HFFc6 (cell line): ENCODE measurements around the gene CPXCR1. TPM values are rescaled to one million over a fixed set of nuclear protein-coding genes. Genes with fewer than 3 reads are reported as not detected.
"Not testable (repeated sequence)": the region's sequence is repeated elsewhere in the genome, so short reads cannot be mapped to it uniquely, and the experiment has no call there.

Experiments
- DNase-seq: peaks from one replicate; pipeline ENCODE4 v3.0.0-alpha.2; 2018
- H3K27ac Mint-ChIP-seq: 2 replicates; pipeline ENCODE4 v1.8.0; 2020; ENCODE audit warnings: mild to moderate bottlenecking, mixed read lengths
- H3K27me3 Mint-ChIP-seq: 2 replicates; pipeline ENCODE4 v1.8.0; 2021; ENCODE audit warnings: mild to moderate bottlenecking, moderate library complexity, mixed read lengths; ENCODE audit not compliant: insufficient read depth
- H3K36me3 Mint-ChIP-seq: 2 replicates; pipeline ENCODE4 v1.8.0; 2021; ENCODE audit warnings: low read depth, mixed read lengths
- H3K4me1 Mint-ChIP-seq: 2 replicates; pipeline ENCODE4 v1.8.0; 2020; ENCODE audit warnings: low read depth, mixed read lengths
- H3K4me3 Mint-ChIP-seq: 2 replicates; pipeline ENCODE4 v1.8.0; 2020; ENCODE audit warnings: mild to moderate bottlenecking, moderate library complexity, mixed read lengths
- H3K9me3 Mint-ChIP-seq: 2 replicates; pipeline ENCODE4 v1.8.0; 2020; ENCODE audit warnings: mild to moderate bottlenecking, mixed read lengths
- CTCF ChIP-seq: fragments of 200-600 bp; sonication (generic); IDR thresholded peaks from 2 replicates; pipeline ENCODE4 v1.5.0; 2021; ENCODE audit warnings: antibody characterized with exemption, mild to moderate bottlenecking
- long read RNA-seq: library from polyadenylated mRNA; unstranded; transcript quantifications from one replicate; pipeline ENCODE4 v2.0.0, GENCODE V29; 2019
- total RNA-seq, 6 experiments: library from RNA; stranded (reverse); fragmentation: NEBNext Ultra II Directional; extraction: Animal tissue kit (Norgen Biotek cat#: 25700); gene quantifications; 2 replicates in 1 of 6; 3 replicates in 5 of 6; pipeline ENCODE4 v1.2.3, GENCODE V29; 2021

CPXCR1 gene
- total RNA-seq: not detected
- long read RNA-seq: 0 reads

- Mint-ChIP-seq H3K4me3 (no peak within 1 kb of the TSS), H3K9me3 (peaks cover 9% of the 10 kb centered on the region), H3K4me1 (no peaks in the 10 kb centered on the region), H3K27me3 (no peaks in the 10 kb centered on the region; the same call in 1 of the 2 replicates), H3K36me3 (no peaks in the 10 kb centered on the region), H3K27ac (no peak within 1 kb of the TSS)
- TF ChIP-seq CTCF: no peak
- DNase-seq: no peak
Observed at GRCh38 chrX:88746925-88747324, at the start of gene CPXCR1. Gene CPXCR1, plus strand, starts transcription at chrX:88747225. Its CDS starts 6,190 bp downstream, at chrX:88753415.

DNA sequence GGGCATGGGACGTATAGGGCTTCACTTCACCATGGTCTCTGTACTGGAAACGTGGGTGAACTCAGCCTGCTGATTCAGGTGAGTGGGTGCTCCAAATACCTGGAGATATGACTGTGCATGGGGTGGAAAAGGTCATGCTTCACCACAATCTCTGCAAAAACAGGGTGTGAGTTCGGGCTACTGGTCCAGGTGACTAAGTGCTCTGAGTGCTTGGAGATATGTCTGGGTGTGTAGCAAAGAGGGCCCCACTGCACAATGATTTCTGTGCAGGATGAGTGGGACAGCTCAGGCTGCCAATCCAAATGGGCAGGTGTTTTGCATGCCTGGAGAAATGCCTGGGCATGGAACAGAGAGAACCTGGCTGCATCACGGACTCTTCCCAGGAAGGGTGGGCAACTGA, 11.2 kb upstream of the CPXCR1 start:
- H3K9me3 Mint-ChIP-seq: peaks cover 5% of the 10 kb centered on the region
- no peaks in the 10 kb centered on the region for H3K36me3 Mint-ChIP-seq
- H3K4me3 Mint-ChIP-seq: no peak overlapping the region
- no peak for DNase-seq
- no peak overlapping the region for H3K27ac Mint-ChIP-seq
- H3K4me1 Mint-ChIP-seq: no peaks in the 10 kb centered on the region
- no peaks in the 10 kb centered on the region for H3K27me3 Mint-ChIP-seq
- TF ChIP-seq CTCF: no peak

GRCh38 chrX:88746215-88746614, 810 bp upstream of the CPXCR1 start:
- not testable (repeated sequence) for H3K27ac Mint-ChIP-seq, DNase-seq, H3K4me3 Mint-ChIP-seq, H3K9me3 Mint-ChIP-seq, H3K36me3 Mint-ChIP-seq, H3K4me1 Mint-ChIP-seq, H3K27me3 Mint-ChIP-seq

- not testable (repeated sequence) for H3K36me3 Mint-ChIP-seq, H3K27ac Mint-ChIP-seq, H3K4me3 Mint-ChIP-seq, H3K27me3 Mint-ChIP-seq, H3K4me1 Mint-ChIP-seq, H3K9me3 Mint-ChIP-seq, DNase-seq
Observed at GRCh38 chrX:88752339-88752738, 5.3 kb downstream of the CPXCR1 start.

DNA sequence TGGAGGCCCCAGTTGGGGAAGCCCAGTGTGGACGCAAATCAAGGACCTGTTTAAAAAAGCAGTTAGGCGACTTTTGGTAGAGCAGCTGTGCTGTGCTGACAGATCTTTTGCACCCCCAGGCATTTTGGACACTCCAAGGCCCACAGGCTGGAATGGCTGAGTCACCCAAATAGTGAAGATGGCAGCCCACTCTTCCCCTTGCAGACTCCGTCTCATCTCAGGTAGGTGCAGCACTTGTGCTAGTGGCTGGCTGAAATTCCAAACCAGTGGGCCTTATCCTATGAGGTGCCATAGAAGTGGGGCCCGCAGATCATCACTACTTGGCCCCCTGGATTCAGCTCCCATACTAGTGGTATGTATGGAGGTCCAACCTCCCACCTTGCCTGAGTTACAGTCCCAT, 42.8 kb downstream of the CPXCR1 start:
- Mint-ChIP-seq H3K4me1 (no peaks in the 10 kb centered on the region), H3K27ac (no peak overlapping the region), H3K4me3 (no peak overlapping the region), H3K9me3 (peaks cover 22% of the 10 kb centered on the region), H3K36me3 (no peaks in the 10 kb centered on the region; the same call in 1 of the 2 replicates), H3K27me3 (no peaks in the 10 kb centered on the region)
- no peak for TF ChIP-seq CTCF
- no peak for DNase-seq
